ENCODE measurements around the gene KIRREL3. TPM values are rescaled to one million over a fixed set of nuclear protein-coding genes. Genes with fewer than 3 reads are reported as not detected.

The KIRREL3 gene
- total and polyA plus RNA-seq, 9 of the 15 experiments (the other 6 are each of a cell fraction or from before 2014, with no cell fraction given): 0.04 to 0.10 TPM; not detected in 7

DNA sequence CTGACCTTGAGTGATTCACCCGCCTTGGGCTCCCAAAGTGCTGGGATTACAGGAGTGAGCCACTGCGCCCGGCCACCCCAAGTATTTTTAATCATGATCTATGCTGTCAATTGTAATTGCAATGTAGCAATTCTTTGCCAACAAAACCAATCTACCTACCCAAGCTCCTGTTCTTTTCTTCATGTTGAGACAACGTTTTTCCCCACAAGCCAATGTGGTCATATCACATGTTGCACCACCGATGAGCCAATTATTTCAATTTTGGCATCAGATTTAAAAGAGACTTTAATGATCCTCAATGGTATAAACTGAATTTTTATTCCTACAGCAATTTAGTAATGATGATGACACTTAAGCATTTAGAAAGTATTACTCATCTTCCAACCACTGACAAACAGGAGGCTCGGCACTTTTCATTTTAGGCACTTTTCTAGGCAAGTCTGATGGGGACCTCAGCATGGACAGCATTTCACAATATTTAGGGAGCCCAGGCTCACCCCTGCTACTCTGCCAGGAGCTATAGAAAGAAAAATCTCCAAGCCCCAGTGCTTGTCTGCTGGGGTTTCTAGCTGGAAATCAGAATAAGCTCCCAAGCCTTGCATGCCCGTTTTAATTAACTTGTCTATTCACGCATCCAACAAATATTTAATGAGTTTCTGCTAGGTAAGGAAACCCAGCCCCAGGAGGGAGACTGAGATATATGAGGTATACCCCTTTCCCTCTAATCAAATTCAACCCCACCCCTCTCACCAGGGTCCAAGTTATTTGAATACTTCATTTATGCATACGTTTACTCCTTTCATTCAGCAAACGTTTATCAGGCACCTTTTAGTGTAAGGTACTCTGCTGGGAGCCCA lies 353.6 kb downstream of the KIRREL3 start (continued):
- TF ChIP-seq, protein P1, sequence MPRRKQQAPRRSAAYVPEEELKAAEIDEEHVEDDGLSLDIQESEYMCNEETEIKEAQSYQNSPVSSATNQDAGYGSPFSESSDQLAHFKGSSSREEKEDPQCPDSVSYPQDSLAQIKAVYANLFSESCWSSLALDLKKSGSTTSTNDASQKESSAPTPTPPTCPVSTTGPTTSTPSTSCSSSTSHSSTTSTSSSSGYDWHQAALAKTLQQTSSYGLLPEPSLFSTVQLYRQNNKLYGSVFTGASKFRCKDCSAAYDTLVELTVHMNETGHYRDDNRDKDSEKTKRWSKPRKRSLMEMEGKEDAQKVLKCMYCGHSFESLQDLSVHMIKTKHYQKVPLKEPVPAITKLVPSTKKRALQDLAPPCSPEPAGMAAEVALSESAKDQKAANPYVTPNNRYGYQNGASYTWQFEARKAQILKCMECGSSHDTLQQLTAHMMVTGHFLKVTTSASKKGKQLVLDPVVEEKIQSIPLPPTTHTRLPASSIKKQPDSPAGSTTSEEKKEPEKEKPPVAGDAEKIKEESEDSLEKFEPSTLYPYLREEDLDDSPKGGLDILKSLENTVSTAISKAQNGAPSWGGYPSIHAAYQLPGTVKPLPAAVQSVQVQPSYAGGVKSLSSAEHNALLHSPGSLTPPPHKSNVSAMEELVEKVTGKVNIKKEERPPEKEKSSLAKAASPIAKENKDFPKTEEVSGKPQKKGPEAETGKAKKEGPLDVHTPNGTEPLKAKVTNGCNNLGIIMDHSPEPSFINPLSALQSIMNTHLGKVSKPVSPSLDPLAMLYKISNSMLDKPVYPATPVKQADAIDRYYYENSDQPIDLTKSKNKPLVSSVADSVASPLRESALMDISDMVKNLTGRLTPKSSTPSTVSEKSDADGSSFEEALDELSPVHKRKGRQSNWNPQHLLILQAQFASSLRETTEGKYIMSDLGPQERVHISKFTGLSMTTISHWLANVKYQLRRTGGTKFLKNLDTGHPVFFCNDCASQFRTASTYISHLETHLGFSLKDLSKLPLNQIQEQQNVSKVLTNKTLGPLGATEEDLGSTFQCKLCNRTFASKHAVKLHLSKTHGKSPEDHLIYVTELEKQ (CRISPR knock-in tag; IDR thresholded peaks at IDR 0.05): no peak
- no peak for TF ChIP-seq ZNF175 (CRISPR knock-in tag; IDR thresholded peaks at IDR 0.05; ENCODE audit: low read depth)

DNA sequence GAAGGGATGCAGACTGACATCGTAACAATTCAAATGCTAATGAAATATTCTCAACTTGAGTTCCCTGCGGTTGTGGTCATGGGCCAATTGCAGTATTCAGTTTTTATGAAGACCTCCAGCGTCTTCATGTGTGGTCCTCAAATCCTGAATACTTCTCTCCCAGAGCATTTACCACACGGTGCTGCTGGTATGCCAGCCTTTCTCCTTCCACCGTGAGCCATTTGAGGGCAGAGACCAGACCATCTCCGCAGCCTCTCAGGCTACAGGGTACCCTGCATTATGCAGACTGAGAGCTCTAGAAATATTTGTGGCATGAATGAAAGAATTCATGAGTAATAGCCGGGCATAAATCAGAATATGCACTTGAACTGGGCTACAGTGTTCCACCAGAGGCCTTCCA lies 355.4 kb downstream of the KIRREL3 start:
- intact Hi-C loops (cut with micrococcal nuclease) (no loop called here), in situ Hi-C loops (cut with MboI) (no loop called here)
- CTCF ChIA-PET (ENCODE audit: low intra/inter-chr PET ratio): no interaction called here
- Histone ChIP-seq H3K79me2 (ENCODE audit: control insufficient read depth, insufficient read depth, low read length) (no peaks in the 10 kb centered on the region), H3K9me1 (ENCODE audit: control insufficient read depth, insufficient read depth, low read length) (no peaks in the 10 kb centered on the region), H2AFZ (ENCODE audit: low read depth, low read length) (no peak overlapping the region), H3K4me2 (ENCODE audit: insufficient read depth, low read length) (no peak overlapping the region), H3K4me3 (no peak overlapping the region), H3K36me3 (ENCODE audit: control insufficient read depth, insufficient read depth, low read length) (no peaks in the 10 kb centered on the region), H3K9me3 (replicated peaks; ENCODE audit: control insufficient read depth, insufficient read depth, low read depth, low read length) (no peaks in the 10 kb centered on the region), H3K4me1 (replicated peaks in 1 of 2; ENCODE audit: control insufficient read depth in 2 of 2, insufficient read depth in 2 of 2, low read length in 2 of 2) (no peaks in the 10 kb centered on the region), H4K20me1 (replicated peaks; ENCODE audit: control insufficient read depth, insufficient read depth, low read length) (no peaks in the 10 kb centered on the region), H3K9ac (ENCODE audit: insufficient read depth in 1 of 2, low read depth in 2 of 2, low read length in 2 of 2) (no peak overlapping the region), H3K27me3 (ENCODE audit: control insufficient read depth in 2 of 2, insufficient read depth in 2 of 2, low read length in 2 of 2) (no peaks in the 10 kb centered on the region; a peak in 1 of 5 replicates), H3K27ac (ENCODE audit: extremely low read depth, low read depth, low read length) (no peak overlapping the region)
- BruUV-seq (replicated peaks): no TSS peak
- 2% methylated on average over 7 of the region's 7 CpGs for WGBS (ENCODE audit: insufficient coverage, low coverage, missing lambda C conversion rate)
- POLR2A ChIA-PET: interaction anchor here (1.1 kb wide), 1 partner anchor 124 kb away, joined by 3 read pairs; no protein-coding TSS in a partner anchor
- no peak for DNase-seq (ENCODE audit: extremely low read depth in 1 of 4, low spot score in 3 of 4)
- FAIRE-seq: no peak
- ATAC-seq: no peak
- TF ChIP-seq PTBP1 (IDR thresholded peaks at IDR 0.05; ENCODE audit: low read depth, low read length) (no peak), PHB (CRISPR knock-in tag; IDR thresholded peaks at IDR 0.05) (no peak), PHF21A (IDR thresholded peaks at IDR 0.05; ENCODE audit: borderline replicate concordance, low read depth) (no peak), ZNF79 (CRISPR knock-in tag; IDR thresholded peaks at IDR 0.05; ENCODE audit: low read depth) (no peak), SMARCE1 (IDR thresholded peaks at IDR 0.05) (no peak), CEBPB (tag; IDR thresholded peaks at IDR 0.05) (no peak), ZSCAN32 (CRISPR knock-in tag; IDR thresholded peaks at IDR 0.05) (no peak), KLF1 (tag; IDR thresholded peaks at IDR 0.05) (no peak)

Data from K562 (cell line).